Esophagus squamous epithelium (tissue), 4 donors: Measurements from ENCODE around the gene THOC7.

Experiments used
- POLR2A ChIP-seq, 4 donors: fragments of 450-650 bp; IDR thresholded peaks; one replicate each; pipeline ENCODE4 v1.6.1; 2017; ENCODE audit warnings: antibody characterized with exemption in 4 of 4, mild to moderate bottlenecking in 4 of 4, moderate library complexity in 3 of 4
- TF ChIP-seq, protein P1 (sequence below), 6 experiments: fragments of 450-650 bp in 4 of 6; fragments of 200-600 bp in 2 of 6; sonication (generic) in 2 of 6; IDR thresholded peaks; one replicate each; pipeline ENCODE4 v1.5.1; 2016 to 2019; ENCODE audit warnings: antibody characterized with exemption in 6 of 6, mild to moderate bottlenecking in 4 of 6, moderate library complexity in 4 of 6

DNA sequence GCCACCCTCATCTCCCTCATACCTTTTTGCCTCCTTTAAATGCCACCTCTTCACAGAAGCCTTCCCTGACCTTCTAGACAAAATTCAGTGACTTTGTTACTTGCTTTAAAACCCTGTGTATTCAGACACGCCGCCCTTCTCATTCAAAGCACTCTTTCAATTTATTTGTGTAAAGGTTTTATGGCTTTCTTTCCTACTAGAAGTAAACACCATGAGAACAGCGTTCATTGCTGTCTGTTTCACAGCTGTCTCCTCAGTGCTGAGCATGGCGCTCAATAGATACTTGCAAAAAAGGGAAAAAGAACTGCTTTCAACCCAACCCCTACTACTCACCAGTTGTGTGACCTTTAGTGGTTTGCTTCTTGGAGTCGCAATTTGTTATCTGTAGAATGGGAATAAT lies 17.0 kb upstream of the THOC7 start:
- TF ChIP-seq, protein P1, sequence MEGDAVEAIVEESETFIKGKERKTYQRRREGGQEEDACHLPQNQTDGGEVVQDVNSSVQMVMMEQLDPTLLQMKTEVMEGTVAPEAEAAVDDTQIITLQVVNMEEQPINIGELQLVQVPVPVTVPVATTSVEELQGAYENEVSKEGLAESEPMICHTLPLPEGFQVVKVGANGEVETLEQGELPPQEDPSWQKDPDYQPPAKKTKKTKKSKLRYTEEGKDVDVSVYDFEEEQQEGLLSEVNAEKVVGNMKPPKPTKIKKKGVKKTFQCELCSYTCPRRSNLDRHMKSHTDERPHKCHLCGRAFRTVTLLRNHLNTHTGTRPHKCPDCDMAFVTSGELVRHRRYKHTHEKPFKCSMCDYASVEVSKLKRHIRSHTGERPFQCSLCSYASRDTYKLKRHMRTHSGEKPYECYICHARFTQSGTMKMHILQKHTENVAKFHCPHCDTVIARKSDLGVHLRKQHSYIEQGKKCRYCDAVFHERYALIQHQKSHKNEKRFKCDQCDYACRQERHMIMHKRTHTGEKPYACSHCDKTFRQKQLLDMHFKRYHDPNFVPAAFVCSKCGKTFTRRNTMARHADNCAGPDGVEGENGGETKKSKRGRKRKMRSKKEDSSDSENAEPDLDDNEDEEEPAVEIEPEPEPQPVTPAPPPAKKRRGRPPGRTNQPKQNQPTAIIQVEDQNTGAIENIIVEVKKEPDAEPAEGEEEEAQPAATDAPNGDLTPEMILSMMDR (IDR thresholded peaks at IDR 0.05) = no peak
- no peak for TF ChIP-seq POLR2A (IDR thresholded peaks at IDR 0.05)
